Ovary (tissue), 9 donors: ENCODE measurements around the gene AFF4. TPM values are rescaled to one million over a fixed set of nuclear protein-coding genes. Genes with fewer than 3 reads are reported as not detected.

Source experiments
- DNase-seq, 5 donors: peaks; one replicate each; pipeline ENCODE4 v3.0.0-alpha.2; 2019 to 2020
- H3K27ac ChIP-seq, 2 donors: fragments of 200-600 bp; one replicate each; pipeline versions ENCODE4 v1.5.1 to v1.8.0; 2019 to 2022
- H3K27me3 ChIP-seq: fragments of 200-600 bp; one replicate; pipeline ENCODE4 v1.8.0; 2022
- H3K36me3 ChIP-seq: fragments of 200-600 bp; sonication (generic); one replicate; pipeline ENCODE4 v1.5.1; 2019
- H3K4me1 ChIP-seq: one replicate; pipeline ENCODE4 v1.8.1; 2013; ENCODE audit warnings: mild to moderate bottlenecking, moderate library complexity; ENCODE audit not compliant: insufficient read depth
- H3K4me3 ChIP-seq: fragments of 200-600 bp; sonication (generic); one replicate; pipeline ENCODE4 v1.5.1; 2017
- H3K9me3 ChIP-seq, 2 donors: fragments of 200-600 bp in 1 of 2; sonication (generic) in 1 of 2; one replicate each; pipeline versions ENCODE4 v1.5.1 to v1.8.1; 2013 to 2019; ENCODE audit warnings: mild to moderate bottlenecking in 1 of 2, moderate library complexity in 1 of 2
- CTCF ChIP-seq, 3 donors: fragments of 450-650 bp in 2 of 3; fragments of 200-600 bp in 1 of 3; IDR thresholded peaks; one replicate each; pipeline versions ENCODE4 v1.5.1 to v1.8.0; 2016 to 2022; ENCODE audit warnings: antibody characterized with exemption in 3 of 3, mild to moderate bottlenecking in 1 of 3
- EP300 ChIP-seq: sonication (generic); formaldehyde crosslinking; IDR thresholded peaks from one replicate; pipeline ENCODE4 v1.6.1; 2017; ENCODE audit warnings: antibody characterized with exemption
- POLR2A ChIP-seq: fragments of 450-650 bp; IDR thresholded peaks from one replicate; pipeline ENCODE4 v1.6.1; 2017; ENCODE audit warnings: antibody characterized with exemption, mild to moderate bottlenecking, moderate library complexity
- WGBS, 3 donors: extraction: QIAGEN DNeasy Blood & Tissue Kit in 1 of 3; methylation state at CpG; one replicate each; pipeline versions ENCODE4 v1.1.5 to v1.1.7; 2013 to 2017; 5-methylcytosine and 5-hydroxymethylcytosine counted together
- intact Hi-C, 4 donors: fragments of 100-400 bp; cut with DNase I; formaldehyde crosslinking; loops; one replicate each; pipeline versions ENCODE4 v1.11.0 to v1.15.1; 2022 to 2023
- polyA plus RNA-seq, 2 donors: library from polyadenylated mRNA; stranded (reverse); fragments of 200-250 nt in 1 of 2; fragments of 350-450 nt in 1 of 2; fragmentation: Illumina TruSeq in 1 of 2; extraction: RNeasy Lipid Tissue Mini Kit (QIAGEN cat#74804) in 1 of 2; gene quantifications; one replicate each; pipeline ENCODE4 v1.2.3, GENCODE V29; 2013 to 2014
- total RNA-seq, 7 donors: library from RNA; depleted of rRNA in 2 of 7; stranded (reverse); fragments of >200 nt in 2 of 7; fragmentation: NEBNext Ultra II Directional in 3 of 7; extraction: Animal tissue kit (Norgen Biotek cat#: 25700) in 3 of 7; gene quantifications; one replicate each; pipeline versions ENCODE4 v1.1.0 to v1.2.4, GENCODE V29; 2016 to 2023
- donor health status: DM: no; HTN: no; CAD: no; lungs with moderate emphysema.
- donor health status: DM: no; HTN: no; CAD: no.
- donor health status: Bipolar disorder and iron deficiency.
- donor health status: DM: yes; HTN: yes; CAD: no.
- donor health status: DM: no; HTN: no; CAD: no.
- donor health status: DM: yes; HTN: yes; CAD: no.

AFF4 gene
- total and polyA plus RNA-seq, 9 donors = 19.5 to 114 (median 70.5) TPM

GRCh38 chr5:132877466-132877865 lies 86.0 kb downstream of the AFF4 start:
- no peaks in the 10 kb centered on the region for H3K36me3 ChIP-seq
- H3K27me3 ChIP-seq = no peaks in the 10 kb centered on the region
- WGBS, 3 donors = 71 to 81% (median 76%) methylated on average over 2 of the region's 2 CpGs

GRCh38 chr5:132876020-132876759 lies 87.2 kb downstream of the AFF4 start:
- no peaks in the 10 kb centered on the region for H3K9me3 ChIP-seq
- no peaks in the 10 kb centered on the region for H3K27me3 ChIP-seq
- no peak for DNase-seq
- intact Hi-C loops = no loop called here
- H3K4me3 ChIP-seq = no peak overlapping the region
- no peak overlapping the region for H3K27ac ChIP-seq
- H3K36me3 ChIP-seq = no peaks in the 10 kb centered on the region
- no peaks in the 10 kb centered on the region for H3K4me1 ChIP-seq
- 72 to 87% (median 79%) methylated on average over 1 of the region's 1 CpG for WGBS, 3 donors
- TF ChIP-seq CTCF (IDR thresholded peaks at IDR 0.05) (no peak), POLR2A (no peak), EP300 (no peak)

More at GRCh38 chr5:132877466-132877865, 86.0 kb downstream of the AFF4 start:
- intact Hi-C loops = no loop called here
- Histone ChIP-seq H3K4me1 (no peaks in the 10 kb centered on the region), H3K9me3 (no peaks in the 10 kb centered on the region), H3K4me3 (no peak overlapping the region), H3K27ac (no peak overlapping the region)
- no peak for TF ChIP-seq POLR2A
- no peak for TF ChIP-seq EP300
- no peak for TF ChIP-seq CTCF (IDR thresholded peaks at IDR 0.05)
- DNase-seq = no peak

- 88 to 94% (median 89%) methylated on average over 3 of the region's 3 CpGs for WGBS, 3 donors
- TF ChIP-seq EP300 (no peak), POLR2A (no peak), CTCF (IDR thresholded peaks at IDR 0.05) (no peak)
- H3K27me3 ChIP-seq = no peaks in the 10 kb centered on the region
- DNase-seq = no peak
- no peaks in the 10 kb centered on the region for H3K4me1 ChIP-seq
- intact Hi-C loops = no loop called here
- H3K27ac ChIP-seq = no peak overlapping the region
- no peak overlapping the region for H3K4me3 ChIP-seq
- H3K36me3 ChIP-seq = no peaks in the 10 kb centered on the region
- no peaks in the 10 kb centered on the region for H3K9me3 ChIP-seq
Measured at GRCh38 chr5:132873930-132874271, 89.5 kb downstream of the AFF4 start.

GRCh38 chr5:132873119-132873929 lies 90.1 kb downstream of the AFF4 start, which contains the start of gene LEAP2:
Gene LEAP2 (plus strand): TSS chr5:132873668. CDS start chr5:132873695, 27 bp downstream.
- H3K4me3 ChIP-seq = no peak within 1 kb of the TSS
- 61 to 66% (median 61%) methylated on average over 6 of the region's 6 CpGs for WGBS, 3 donors
- TF ChIP-seq POLR2A (no peak), CTCF (IDR thresholded peaks at IDR 0.05) (no peak), EP300 (no peak)
- intact Hi-C loops = no loop called here
- H3K36me3 ChIP-seq = no peaks in the 10 kb centered on the region
- H3K27ac ChIP-seq = no peak within 1 kb of the TSS
- no peaks in the 10 kb centered on the region for H3K27me3 ChIP-seq
- H3K4me1 ChIP-seq = no peaks in the 10 kb centered on the region
- DNase-seq = no peak
- no peaks in the 10 kb centered on the region for H3K9me3 ChIP-seq
